Right forelimb (tissue), 1 donor: ENCODE measurements around the gene UCHL5.

Experiments
- DNase-seq: peaks from one replicate; pipeline ENCODE4 v3.0.0-alpha.2; 2018

The UCHL5 gene

DNA sequence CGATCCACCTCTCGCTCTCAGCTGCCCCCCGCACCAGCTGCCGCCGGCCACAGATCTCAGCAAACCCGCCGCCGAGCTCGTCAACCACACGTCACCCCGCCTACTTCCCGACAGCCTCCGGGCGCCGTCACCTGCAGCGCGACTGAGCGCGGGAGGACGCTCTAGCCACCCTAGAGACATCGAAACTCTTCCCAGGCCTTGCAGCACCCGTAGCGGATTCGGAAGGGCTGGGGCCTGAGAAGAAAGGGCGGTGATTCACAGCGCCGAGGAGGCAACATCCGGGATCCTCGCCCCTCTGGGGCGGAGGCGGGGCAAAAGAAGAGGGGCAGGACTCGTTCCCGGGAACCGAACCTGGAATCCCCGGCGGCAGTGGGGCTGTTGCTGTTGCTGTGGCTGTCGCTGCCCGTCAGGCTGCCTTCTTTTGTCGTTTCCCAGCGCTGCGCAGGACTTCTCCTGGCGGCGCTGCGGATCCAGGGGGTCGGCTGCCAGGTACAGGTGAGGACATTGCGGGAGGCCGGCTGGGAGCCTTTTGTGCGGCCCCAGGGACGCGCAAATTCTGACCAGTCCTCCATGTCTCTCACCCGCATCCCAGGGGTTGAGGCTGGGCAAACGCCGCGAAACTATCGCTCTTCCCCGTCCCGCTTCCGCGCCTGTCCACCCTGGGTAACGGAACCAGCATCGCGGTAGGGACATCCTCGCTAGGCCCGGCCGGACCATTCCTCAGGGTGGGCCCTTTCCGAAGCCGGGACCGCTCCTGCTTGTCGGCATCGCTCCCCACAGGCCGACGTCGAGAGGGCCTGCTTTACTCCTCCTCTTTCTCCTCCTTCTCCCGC, at the start of gene UCHL5, which contains the start of gene RO60:
UCHL5 (minus strand) TSS at position 79 of the 833 bp plus-strand sequence. CDS start 100 bp downstream, outside the sequence.
RO60 (plus strand) TSS at position 331 of the 833 bp plus-strand sequence. CDS start 9,443 bp downstream, outside the sequence.
- peak; percentile 96 for DNase-seq

GRCh38 chr1:193108471-193108870, 49.3 kb upstream of the UCHL5 start:
- no peak for DNase-seq

- DNase-seq, result no peak
Measured at GRCh38 chr1:193105821-193106177, 46.6 kb upstream of the UCHL5 start.

DNA sequence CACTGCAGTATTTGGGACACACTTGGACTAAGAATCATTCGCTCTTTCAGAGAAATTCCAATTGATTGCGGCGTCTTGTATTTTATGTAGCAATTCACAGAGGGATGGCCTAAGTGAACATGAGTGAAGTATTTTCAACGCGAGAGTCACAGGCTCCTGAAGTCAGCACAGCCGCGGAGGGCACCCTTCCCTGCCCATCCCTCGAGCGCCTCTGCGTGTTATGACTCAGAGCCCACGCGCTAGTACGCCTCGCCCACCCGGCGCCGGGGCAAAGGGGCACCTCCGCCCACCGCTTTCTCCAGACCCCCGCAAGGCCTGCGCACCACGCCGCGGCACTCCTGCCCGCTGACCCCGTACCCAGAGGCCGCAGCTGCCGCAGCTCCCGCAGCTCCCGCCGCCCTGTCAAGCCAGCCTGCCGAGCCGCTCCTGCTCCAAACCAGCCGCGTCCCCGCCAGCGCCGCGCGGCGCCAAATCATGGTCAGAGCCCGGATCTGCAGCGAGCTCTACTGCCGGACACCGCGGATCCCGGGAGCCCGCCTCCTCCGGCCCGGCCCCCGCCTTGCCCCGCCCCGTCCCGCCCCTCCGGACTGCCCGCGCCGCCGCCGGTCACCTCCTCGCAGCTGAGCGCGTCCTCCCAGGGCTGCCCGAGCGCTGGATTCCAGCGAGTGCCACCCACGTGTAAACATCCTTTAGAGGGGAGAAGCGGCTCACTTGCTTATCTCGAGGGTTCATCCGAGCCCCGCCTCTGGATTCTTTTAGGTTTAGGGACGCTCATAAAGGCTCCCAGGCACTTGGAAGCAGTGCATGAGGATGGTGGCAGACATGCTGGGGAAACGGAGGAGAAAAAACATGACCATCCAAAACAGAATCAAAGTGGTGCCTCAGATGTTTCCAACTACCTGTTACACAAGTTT, 46.0 kb upstream of the UCHL5 start, which contains the start of gene GLRX2:
GLRX2 (minus strand) TSS at position 508 of the 914 bp plus-strand sequence; CDS start at position 476, 32 bp downstream.
- peak; percentile 92 for DNase-seq

- DNase-seq, result peak; percentile 60
Measured at GRCh38 chr1:193104502-193104906, 45.3 kb upstream of the UCHL5 start.

DNA sequence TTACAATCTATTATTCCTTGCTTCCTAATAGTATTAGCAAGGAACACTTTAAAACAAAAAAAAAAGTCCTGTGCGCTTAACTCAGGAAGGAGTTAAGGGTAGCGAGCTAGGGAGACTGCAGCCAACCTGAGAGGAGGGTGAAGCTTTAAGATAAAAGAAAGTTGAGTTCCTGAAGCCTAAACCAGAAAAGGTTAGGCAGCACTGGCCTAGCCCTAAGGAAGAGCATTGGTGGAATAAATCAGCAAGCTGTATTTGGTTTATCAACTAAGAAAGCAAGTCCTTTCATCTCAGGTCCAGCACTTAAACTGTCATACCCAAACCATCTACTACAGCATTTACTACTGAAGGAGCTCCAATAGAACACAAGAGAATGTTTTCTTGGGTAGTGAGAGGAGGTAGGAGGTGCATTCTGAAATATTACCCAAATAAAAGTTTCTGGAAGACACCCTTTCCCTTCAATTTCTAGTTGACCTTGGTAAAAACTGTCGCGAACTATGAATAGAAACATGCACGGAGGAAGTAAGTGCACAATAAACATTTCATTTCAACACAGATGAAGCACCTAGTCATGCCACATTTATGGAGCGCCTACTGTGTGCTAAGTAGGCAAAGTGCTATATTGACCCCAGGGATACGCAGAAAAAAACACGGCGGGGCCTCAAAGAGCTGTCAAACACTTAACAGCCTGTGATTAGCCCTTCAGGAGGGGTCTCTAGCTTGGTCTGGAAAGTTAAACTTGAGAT, 44.8 kb upstream of the UCHL5 start:
- DNase-seq, result no peak

- no peak for DNase-seq
Measured at GRCh38 chr1:193102662-193103061, 43.5 kb upstream of the UCHL5 start.

GRCh38 chr1:193094112-193094511, 35.0 kb upstream of the UCHL5 start:
- DNase-seq, result no peak

DNA sequence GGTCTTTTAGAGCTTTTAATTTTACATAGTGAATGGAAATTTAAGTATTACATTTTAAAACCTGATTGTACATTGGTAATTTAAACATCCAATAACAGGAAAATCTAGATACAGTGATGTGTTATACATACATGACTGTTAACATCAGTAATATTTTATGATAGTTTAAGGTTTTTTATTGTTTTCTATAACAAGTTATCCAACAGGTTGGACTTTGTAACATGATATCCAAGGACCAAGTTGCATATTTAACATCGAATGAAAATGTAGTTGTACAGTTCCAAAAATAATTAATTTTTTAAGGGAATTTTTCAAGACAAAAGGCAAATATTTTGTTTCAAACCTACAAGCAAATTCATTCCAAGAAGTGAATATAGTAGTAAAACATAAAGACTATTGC, 31.7 kb upstream of the UCHL5 start:
- no peak for DNase-seq

- DNase-seq, result no peak
Measured at GRCh38 chr1:193087893-193088292, 28.7 kb upstream of the UCHL5 start.

GRCh38 chr1:193086342-193086741, 27.2 kb upstream of the UCHL5 start:
- DNase-seq, result no peak

DNA sequence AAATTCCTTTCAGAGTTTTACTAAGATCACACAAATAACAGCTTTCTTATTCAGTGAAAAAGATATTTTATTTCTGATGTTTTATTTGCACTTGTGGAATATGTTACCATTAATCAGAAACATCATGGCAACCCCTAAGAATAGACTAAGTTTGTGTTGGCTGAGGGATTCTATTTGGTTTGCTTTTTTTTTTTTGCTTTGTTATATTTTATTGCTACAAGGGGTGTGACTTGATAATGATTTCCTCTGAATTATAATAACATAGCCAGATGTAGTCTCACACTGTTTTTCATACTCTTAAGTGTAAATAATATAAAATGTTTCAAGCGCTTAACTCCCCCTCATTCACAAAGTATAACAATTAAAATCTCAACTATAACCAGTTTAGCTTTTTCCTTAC, 26.1 kb upstream of the UCHL5 start:
- DNase-seq, result no peak

GRCh38 chr1:193083365-193084088, 24.4 kb upstream of the UCHL5 start:
- DNase-seq, result no peak

- no peak for DNase-seq
Measured at GRCh38 chr1:193079187-193079586, 20.0 kb upstream of the UCHL5 start.

DNA sequence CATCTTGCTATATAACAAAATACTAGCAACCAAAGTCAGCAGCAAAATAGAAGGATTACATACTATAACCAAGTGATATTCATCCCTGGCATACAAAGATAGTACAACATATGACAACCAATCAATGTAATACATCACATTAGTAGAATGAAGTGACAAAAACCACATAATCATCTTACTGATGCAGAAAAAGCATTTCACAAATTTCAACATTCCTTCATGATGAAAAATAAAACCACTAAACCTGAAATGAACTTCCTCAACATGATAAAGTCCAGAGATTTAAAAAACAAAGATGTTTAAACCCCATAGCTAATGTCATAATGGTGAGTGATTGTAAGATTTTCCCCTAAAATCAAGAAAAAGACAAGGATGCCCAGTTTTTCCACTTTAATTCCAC, 18.8 kb upstream of the UCHL5 start:
- DNase-seq, result no peak

DNA sequence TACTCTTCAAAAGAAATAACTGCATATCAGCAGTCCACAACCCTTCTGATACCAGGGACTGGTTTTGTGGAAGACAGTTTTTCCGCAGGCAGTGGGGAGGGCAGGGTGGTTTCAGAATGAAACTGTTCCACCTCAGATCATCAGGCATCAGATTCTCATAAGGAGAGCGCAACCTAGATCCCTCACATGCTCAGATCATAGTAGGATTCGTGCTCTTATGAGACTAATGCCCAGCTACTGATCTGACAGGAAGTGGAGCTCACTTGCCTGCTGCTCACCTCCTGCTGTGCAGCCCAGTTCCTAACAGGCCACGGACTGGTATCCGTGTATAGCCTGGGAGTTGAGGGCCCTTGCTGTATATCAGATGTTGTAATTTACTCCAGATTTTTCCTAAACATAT, 11.8 kb upstream of the UCHL5 start:
- no peak for DNase-seq

DNA sequence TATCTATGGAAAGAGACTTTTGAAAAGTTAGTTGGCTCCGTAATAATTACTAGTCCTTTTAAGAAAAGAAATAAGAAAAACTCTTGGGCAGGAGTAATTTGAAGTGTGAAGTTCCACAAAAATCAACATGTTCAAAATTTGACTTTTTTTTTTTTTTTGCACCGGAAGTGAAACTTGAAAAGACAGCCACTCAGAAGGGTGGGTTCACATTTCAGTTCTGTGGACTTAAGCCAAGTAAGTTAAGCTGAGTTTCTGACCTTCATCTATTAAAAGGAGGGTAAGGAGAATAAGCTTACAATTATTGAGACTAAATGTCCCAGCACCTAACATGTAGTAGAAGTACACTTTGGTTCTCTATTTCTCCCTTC, 11.2 kb upstream of the UCHL5 start:
- DNase-seq, result no peak

DNA sequence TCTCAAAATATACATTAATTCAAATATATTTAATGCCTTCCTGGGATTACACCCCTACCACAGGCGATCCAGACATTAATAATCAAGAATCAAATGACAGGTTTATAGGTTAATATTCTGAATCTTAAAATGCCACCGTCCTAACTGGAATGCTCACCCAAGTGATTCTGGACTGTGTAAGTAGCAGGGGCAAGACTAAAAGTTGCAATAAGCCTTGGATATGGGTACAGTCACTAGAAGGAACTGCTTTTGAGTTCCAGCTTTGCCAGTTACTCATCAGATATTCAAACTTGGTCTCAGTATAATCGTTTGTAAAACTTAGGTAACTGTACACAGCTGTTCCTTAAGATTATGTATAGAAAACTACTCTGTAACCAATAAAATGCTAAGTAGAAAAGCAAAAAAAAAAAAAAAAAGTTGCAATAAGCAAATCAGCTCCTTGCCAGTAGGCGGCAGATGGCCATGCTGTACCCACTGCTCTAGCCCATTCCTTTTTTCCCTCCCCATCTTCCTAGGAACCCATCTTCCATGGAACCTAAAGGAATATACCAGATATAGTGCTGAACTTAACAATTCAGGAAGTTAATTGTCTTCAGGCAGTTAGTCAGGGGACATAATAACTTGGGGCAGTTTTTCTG, 10.7 kb upstream of the UCHL5 start:
- no peak for DNase-seq

GRCh38 chr1:193068013-193068412, 8.9 kb upstream of the UCHL5 start:
- no peak for DNase-seq

GRCh38 chr1:193066606-193067005, 7.4 kb upstream of the UCHL5 start:
- no peak for DNase-seq

GRCh38 chr1:193065954-193066353, 6.8 kb upstream of the UCHL5 start:
- no peak for DNase-seq
